HFF-Myc (cell line): Measurements from ENCODE around the gene MAD2L1.

ENCODE experiments used
- DNase-seq: peaks from one replicate; pipeline ENCODE4 v3.0.0-alpha.2; 2011; ENCODE audit warnings: low read depth; ENCODE audit errors: extremely low read depth
- H3K4me3 ChIP-seq: replicated peaks from 2 replicates; pipeline ENCODE4 v1.5.1; 2011; ENCODE audit warnings: low read depth, mild to moderate bottlenecking, control low read depth, low read length
- CTCF ChIP-seq: IDR thresholded peaks from 2 replicates; pipeline ENCODE4 v1.5.1; 2012; ENCODE audit warnings: mild to moderate bottlenecking, low read depth, low read length, control low read depth; ENCODE audit errors: missing control alignments

MAD2L1 gene

GRCh38 chr4:120059036-120059435 is 7.6 kb downstream of the MAD2L1 start:
- H3K4me3 ChIP-seq, result no peak overlapping the region
- TF ChIP-seq CTCF, result no peak
- no peak for DNase-seq

DNA sequence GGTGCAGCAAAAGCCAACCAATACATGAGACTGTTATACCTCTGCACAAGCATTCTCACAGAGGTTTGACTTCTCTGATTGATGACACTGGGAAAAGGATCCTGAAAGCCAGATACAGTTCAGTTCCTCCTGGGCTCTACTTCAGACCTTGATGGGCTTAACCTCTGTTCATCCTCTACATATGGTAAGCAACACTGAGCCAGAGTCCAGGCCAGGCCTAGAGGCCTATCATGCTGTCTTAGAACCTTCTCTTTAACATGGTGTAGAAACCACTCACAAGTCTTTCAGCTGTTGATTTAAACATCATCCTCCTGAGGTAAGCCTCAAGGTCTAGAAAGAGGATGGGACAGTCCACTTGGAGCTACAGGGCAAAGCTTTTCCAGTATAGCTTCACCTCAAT is 9.2 kb downstream of the MAD2L1 start:
- no peak overlapping the region for H3K4me3 ChIP-seq
- DNase-seq, result no peak
- TF ChIP-seq CTCF, result no peak

DNA sequence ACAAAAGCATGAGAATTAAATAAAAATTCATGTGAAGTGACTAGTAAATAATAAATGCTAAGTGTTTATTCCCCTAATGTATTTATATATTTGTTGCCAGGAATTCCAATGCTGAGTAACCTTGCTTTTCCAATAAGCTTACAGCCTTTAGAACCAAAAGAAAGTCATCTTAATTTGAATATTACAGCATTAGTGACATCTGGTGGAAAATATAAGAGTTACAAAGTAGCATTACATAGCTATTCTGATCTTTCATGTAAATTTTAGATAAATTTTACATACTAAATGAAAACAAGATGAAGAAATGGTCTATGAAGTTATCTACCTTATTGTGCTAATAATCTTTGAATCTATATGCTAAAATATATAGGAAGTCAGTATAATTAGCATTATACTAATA is 10.4 kb downstream of the MAD2L1 start:
- no peak overlapping the region for H3K4me3 ChIP-seq
- TF ChIP-seq CTCF, result no peak
- DNase-seq, result peak; percentile 7

GRCh38 chr4:120055795-120056194 is 10.9 kb downstream of the MAD2L1 start:
- H3K4me3 ChIP-seq, result no peak overlapping the region
- no peak for DNase-seq
- no peak for TF ChIP-seq CTCF

GRCh38 chr4:120055162-120055561 is 11.5 kb downstream of the MAD2L1 start:
- no peak for TF ChIP-seq CTCF
- no peak for DNase-seq
- H3K4me3 ChIP-seq, result no peak overlapping the region

- no peak for DNase-seq
- H3K4me3 ChIP-seq, result no peak overlapping the region
- TF ChIP-seq CTCF, result no peak
These were observed 12.7 kb downstream of the MAD2L1 start for GRCh38 chr4:120053911-120054310.

- no peak overlapping the region for H3K4me3 ChIP-seq
- DNase-seq, result peak; percentile 56
- TF ChIP-seq CTCF, result no peak
These were observed 13.8 kb downstream of the MAD2L1 start for GRCh38 chr4:120052856-120053255.
